Smooth muscle cell (in vitro differentiated cells): ENCODE results near the gene MASP1. TPM values are rescaled to one million over a fixed set of nuclear protein-coding genes. Genes with fewer than 3 reads are reported as not detected.

Source experiments
- DNase-seq: peaks from one replicate; lab custom pipeline; 2025; ENCODE audit not compliant: unreplicated experiment; lab: John Stamatoyannopoulos, UW
- H2AFZ ChIP-seq: fragments of 200-600 bp; sonication (generic); 2 replicates; pipeline ENCODE4 v1.6.0; 2016; ENCODE audit warnings: antibody characterized with exemption, low read depth, mild to moderate bottlenecking
- H3F3A ChIP-seq: fragments of 200-600 bp; sonication (generic); 2 replicates; pipeline ENCODE4 v1.6.0; 2017; ENCODE audit warnings: antibody characterized with exemption, low read depth
- H3K27ac ChIP-seq: fragments of 200-600 bp; sonication (generic); 2 replicates; pipeline ENCODE4 v1.5.1; 2016; ENCODE audit warnings: low read depth, mild to moderate bottlenecking
- H3K27me3 ChIP-seq: fragments of 200-600 bp; sonication (generic); 2 replicates; pipeline ENCODE4 v1.6.1; 2016; ENCODE audit warnings: low read depth, mild to moderate bottlenecking
- H3K36me3 ChIP-seq: fragments of 200-600 bp; sonication (generic); 2 replicates; pipeline ENCODE4 v1.5.1; 2016; ENCODE audit warnings: low read depth
- H3K4me1 ChIP-seq: fragments of 200-600 bp; sonication (generic); 2 replicates; pipeline ENCODE4 v1.5.1; 2016; ENCODE audit warnings: low read depth
- H3K4me2 ChIP-seq: fragments of 200-600 bp; sonication (generic); 2 replicates; pipeline ENCODE4 v1.6.0; 2016; ENCODE audit warnings: mild to moderate bottlenecking
- H3K4me3 ChIP-seq: fragments of 200-600 bp; sonication (generic); 2 replicates; pipeline ENCODE4 v1.5.1; 2016; ENCODE audit warnings: mild to moderate bottlenecking
- H3K79me2 ChIP-seq: fragments of 200-600 bp; sonication (generic); 2 replicates; pipeline ENCODE4 v1.6.0; 2016; ENCODE audit warnings: low read depth, mild to moderate bottlenecking
- H3K9ac ChIP-seq: fragments of 200-600 bp; sonication (generic); 2 replicates; pipeline ENCODE4 v1.6.0; 2016; ENCODE audit warnings: low read depth
- H3K9me3 ChIP-seq: fragments of 200-600 bp; sonication (generic); replicated peaks from 2 replicates; pipeline ENCODE4 v1.5.1; 2016; ENCODE audit warnings: low read depth
- H4K20me1 ChIP-seq: fragments of 200-600 bp; sonication (generic); 2 replicates; pipeline ENCODE4 v1.6.0; 2016; ENCODE audit warnings: low read depth
- WGBS: methylation state at CpG from one replicate; pipeline ENCODE4 v1.1.7; 2016; ENCODE audit warnings: low lambda C conversion rate; 5-methylcytosine and 5-hydroxymethylcytosine counted together
- polyA plus RNA-seq: library from polyadenylated mRNA; unstranded; fragments of >200 nt; fragmentation: Nextera tagmentation; extraction: Ambion mirVana; gene quantifications from 2 replicates; pipeline ENCODE4 v1.2.1, GENCODE V29; 2016
- total RNA-seq: library from RNA; depleted of rRNA; stranded (reverse); fragments of >200 nt; gene quantifications from 2 replicates; pipeline ENCODE4 v1.2.3, GENCODE V29; 2014
- TF ChIP-seq, protein P1 (sequence below): fragments of 200-600 bp; sonication (generic); IDR thresholded peaks from 2 replicates; pipeline ENCODE4 v1.5.1; 2017; ENCODE audit warnings: borderline replicate concordance, mild to moderate bottlenecking, antibody characterized with exemption; ENCODE audit not compliant: insufficient read depth, poor library complexity, severe bottlenecking

MASP1 gene
- total and polyA plus RNA-seq, 2 experiments from 2014 or later: 46.7 to 54.0 TPM

DNA sequence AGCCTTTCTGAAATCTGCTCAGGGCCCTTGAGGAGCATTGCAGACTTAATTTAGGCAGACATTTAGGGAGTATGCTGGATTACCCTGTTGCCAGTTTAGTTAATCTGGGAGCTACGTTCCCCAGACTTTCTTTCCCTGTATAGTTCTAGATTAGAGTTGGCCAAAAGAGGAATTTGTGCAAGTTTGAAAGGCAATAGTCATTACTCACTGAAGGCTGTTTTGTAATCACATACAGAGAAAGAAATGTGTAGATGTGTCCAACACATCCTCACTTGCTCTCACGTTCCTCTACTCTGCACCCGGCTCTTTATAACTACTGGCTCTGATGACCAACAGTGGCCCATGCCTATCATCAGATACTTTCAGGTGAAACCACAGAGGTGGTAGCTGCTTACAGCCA is 24.2 kb downstream of the MASP1 start:
- Histone ChIP-seq H3K27me3 (no peaks in the 10 kb centered on the region), H3K9me3 (peaks cover 8% of the 10 kb centered on the region), H3K27ac (peak overlapping the region; percentile 37), H3K9ac (no peak overlapping the region), H2AFZ (no peak overlapping the region), H3K79me2 (no peaks in the 10 kb centered on the region), H3K4me3 (no peak overlapping the region), H3F3A (peaks cover 14% of the 10 kb centered on the region), H3K36me3 (peaks cover 3% of the 10 kb centered on the region), H4K20me1 (no peaks in the 10 kb centered on the region), H3K4me2 (no peak overlapping the region), H3K4me1 (peaks cover 13% of the 10 kb centered on the region)
- TF ChIP-seq, protein P1, sequence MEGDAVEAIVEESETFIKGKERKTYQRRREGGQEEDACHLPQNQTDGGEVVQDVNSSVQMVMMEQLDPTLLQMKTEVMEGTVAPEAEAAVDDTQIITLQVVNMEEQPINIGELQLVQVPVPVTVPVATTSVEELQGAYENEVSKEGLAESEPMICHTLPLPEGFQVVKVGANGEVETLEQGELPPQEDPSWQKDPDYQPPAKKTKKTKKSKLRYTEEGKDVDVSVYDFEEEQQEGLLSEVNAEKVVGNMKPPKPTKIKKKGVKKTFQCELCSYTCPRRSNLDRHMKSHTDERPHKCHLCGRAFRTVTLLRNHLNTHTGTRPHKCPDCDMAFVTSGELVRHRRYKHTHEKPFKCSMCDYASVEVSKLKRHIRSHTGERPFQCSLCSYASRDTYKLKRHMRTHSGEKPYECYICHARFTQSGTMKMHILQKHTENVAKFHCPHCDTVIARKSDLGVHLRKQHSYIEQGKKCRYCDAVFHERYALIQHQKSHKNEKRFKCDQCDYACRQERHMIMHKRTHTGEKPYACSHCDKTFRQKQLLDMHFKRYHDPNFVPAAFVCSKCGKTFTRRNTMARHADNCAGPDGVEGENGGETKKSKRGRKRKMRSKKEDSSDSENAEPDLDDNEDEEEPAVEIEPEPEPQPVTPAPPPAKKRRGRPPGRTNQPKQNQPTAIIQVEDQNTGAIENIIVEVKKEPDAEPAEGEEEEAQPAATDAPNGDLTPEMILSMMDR: no peak
- no peak for DNase-seq
- 73% methylated on average over 3 of the region's 3 CpGs for WGBS

DNA sequence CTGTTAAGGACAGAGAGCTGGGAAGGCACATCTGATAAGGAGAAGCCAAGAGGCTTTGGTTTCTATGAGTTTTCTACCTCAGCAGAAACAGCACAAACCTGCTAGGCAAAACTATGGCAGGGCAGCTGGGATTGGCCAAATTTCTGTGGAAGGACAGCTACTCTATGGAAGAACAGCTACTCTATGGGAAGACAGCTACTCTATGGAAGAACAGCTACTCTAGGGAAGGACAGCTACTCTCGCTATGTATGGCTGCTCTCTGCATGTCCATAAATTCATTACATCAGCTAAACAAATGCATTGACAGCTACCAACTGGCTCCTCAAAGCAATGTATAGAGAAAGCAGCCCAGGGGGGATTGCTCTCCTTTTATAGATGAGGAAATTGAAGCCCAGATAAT is 24.8 kb downstream of the MASP1 start:
- Histone ChIP-seq H3F3A (peaks cover 14% of the 10 kb centered on the region), H3K27ac (peak overlapping the region; percentile 87), H2AFZ (no peak overlapping the region), H3K79me2 (no peaks in the 10 kb centered on the region), H3K9ac (no peak overlapping the region), H3K9me3 (peaks cover 8% of the 10 kb centered on the region), H3K36me3 (peaks cover 3% of the 10 kb centered on the region), H3K4me2 (no peak overlapping the region), H3K27me3 (no peaks in the 10 kb centered on the region), H4K20me1 (no peaks in the 10 kb centered on the region), H3K4me3 (no peak overlapping the region), H3K4me1 (peaks cover 13% of the 10 kb centered on the region)
- no peak for DNase-seq
- TF ChIP-seq, protein P1: no peak
- 96% methylated on average over 1 of the region's 1 CpG for WGBS

DNA sequence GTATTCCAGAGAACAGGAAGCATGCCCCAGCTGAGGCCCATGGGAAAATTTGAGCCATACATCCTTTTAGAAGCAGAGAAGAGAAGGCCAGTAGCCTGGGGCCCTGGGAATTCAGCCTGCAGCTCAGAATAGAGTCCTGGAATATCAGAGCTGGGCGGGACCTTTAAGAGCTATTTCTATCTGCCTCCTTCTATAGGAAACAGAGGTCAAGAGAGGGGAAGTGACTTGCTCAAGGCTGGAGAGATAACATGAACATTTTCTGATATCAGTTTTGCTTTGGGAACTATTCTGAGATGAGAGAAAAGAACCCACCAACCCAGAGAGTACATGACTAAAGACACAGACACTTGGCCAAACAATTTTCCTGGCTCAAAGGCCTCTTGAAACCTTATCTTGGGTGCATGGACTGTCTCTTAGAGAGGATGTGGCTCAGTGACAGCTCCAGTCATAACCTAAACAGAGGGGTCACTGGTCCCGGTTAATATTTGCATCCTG is 26.0 kb downstream of the MASP1 start:
- Histone ChIP-seq H2AFZ (no peak overlapping the region), H3K36me3 (no peaks in the 10 kb centered on the region), H3K4me3 (no peak overlapping the region), H3K4me2 (peak overlapping the region; percentile 68), H3K9ac (peak overlapping the region; percentile 1), H3K9me3 (peaks cover 8% of the 10 kb centered on the region), H3K27me3 (no peaks in the 10 kb centered on the region), H3K27ac (peak overlapping the region; percentile 87), H3F3A (peaks cover 14% of the 10 kb centered on the region), H3K4me1 (peaks cover 13% of the 10 kb centered on the region), H3K79me2 (no peaks in the 10 kb centered on the region), H4K20me1 (no peaks in the 10 kb centered on the region)
- TF ChIP-seq, protein P1: no peak
- WGBS: 23% methylated on average over 2 of the region's 2 CpGs
- DNase-seq: no peak

DNA sequence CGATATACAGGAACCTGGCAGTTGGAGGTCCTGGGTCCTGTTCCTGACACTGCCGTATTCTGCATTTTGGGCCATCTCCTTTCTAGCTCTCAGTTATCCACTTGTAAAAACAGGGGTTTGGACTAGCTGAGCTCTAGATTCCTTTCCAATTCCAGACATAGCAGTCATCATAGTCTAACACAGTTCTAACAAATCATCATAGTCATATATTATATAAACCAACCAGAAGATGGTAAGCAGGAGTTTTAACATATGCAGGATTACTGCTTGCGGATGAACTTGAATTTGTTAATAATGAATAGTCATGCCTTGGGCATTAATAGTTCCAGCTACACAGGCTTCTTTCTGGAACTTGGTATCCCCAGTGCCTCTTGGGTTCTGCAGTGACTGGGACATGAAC is 26.6 kb downstream of the MASP1 start:
- Histone ChIP-seq H3K4me3 (no peak overlapping the region), H3K79me2 (no peaks in the 10 kb centered on the region), H3K27ac (peak overlapping the region; percentile 87), H3K27me3 (no peaks in the 10 kb centered on the region), H3K4me1 (peaks cover 13% of the 10 kb centered on the region), H3K9me3 (peaks cover 7% of the 10 kb centered on the region), H2AFZ (no peak overlapping the region), H3K4me2 (peak overlapping the region; percentile 68), H3K9ac (peak overlapping the region; percentile 42), H3F3A (peaks cover 14% of the 10 kb centered on the region), H4K20me1 (no peaks in the 10 kb centered on the region), H3K36me3 (no peaks in the 10 kb centered on the region)
- 42% methylated on average over 3 of the region's 3 CpGs for WGBS
- no peak for DNase-seq
- TF ChIP-seq, protein P1: no peak
